Measurements from ENCODE around the gene HRAS. TPM values are rescaled to one million over a fixed set of nuclear protein-coding genes. Genes with fewer than 3 reads are reported as not detected.

The HRAS gene
- total and polyA plus RNA-seq, 2 of the 13 experiments (the other 11 are each of a cell fraction or from before 2014, with no cell fraction given): 32.9 to 50.0 TPM

- no peak for TF ChIP-seq ZNF10 (CRISPR knock-in tag; IDR thresholded peaks at IDR 0.05; ENCODE audit: borderline replicate concordance, low read depth)
- TF ChIP-seq ZNF770 (CRISPR knock-in tag; IDR thresholded peaks at IDR 0.05): peak; percentile 54; the same call in 1 of the 2 replicates
- TF ChIP-seq RFXANK (CRISPR knock-in tag; IDR thresholded peaks at IDR 0.05): no peak
- TF ChIP-seq TARDBP (CRISPR knock-in tag; IDR thresholded peaks at IDR 0.05): no peak
- TF ChIP-seq KLF6 (CRISPR knock-in tag; IDR thresholded peaks at IDR 0.05): no peak
- TF ChIP-seq CBX1 (IDR thresholded peaks at IDR 0.05; ENCODE audit: low read depth): no peak
- peak; percentile 43; the same call in 1 of the 2 replicates for TF ChIP-seq GABPB1 (CRISPR knock-in tag; IDR thresholded peaks at IDR 0.05)
- TF ChIP-seq RXRA (CRISPR knock-in tag; IDR thresholded peaks at IDR 0.05): peak; percentile 43; the same call in 1 of the 2 replicates
- peak; percentile 60; the same call in 1 of the 2 replicates for TF ChIP-seq HNF1B (CRISPR knock-in tag; IDR thresholded peaks at IDR 0.05)
- no peak for TF ChIP-seq ZNF709 (CRISPR knock-in tag; IDR thresholded peaks at IDR 0.05)
- no peak for TF ChIP-seq ZNF609 (CRISPR knock-in tag; IDR thresholded peaks at IDR 0.05; ENCODE audit: borderline replicate concordance)
- TF ChIP-seq RAD21 (CRISPR knock-in tag; IDR thresholded peaks at IDR 0.05): 0 out of 2 replicates have a peak, but pooled peaks have one; percentile 9
- no peak for TF ChIP-seq ZNF746 (CRISPR knock-in tag; IDR thresholded peaks at IDR 0.05)
- TF ChIP-seq CEBPG (CRISPR knock-in tag; IDR thresholded peaks at IDR 0.05): no peak
- no peak for TF ChIP-seq TAF15 (IDR thresholded peaks at IDR 0.05; ENCODE audit: low read depth, low read length, poor library complexity, severe bottlenecking)
- TF ChIP-seq IRX3 (CRISPR knock-in tag; IDR thresholded peaks at IDR 0.05; ENCODE audit: borderline replicate concordance, low read depth): no peak
- peak; percentile 54; the same call in 1 of the 2 replicates for TF ChIP-seq ZFP91 (CRISPR knock-in tag; IDR thresholded peaks at IDR 0.05; ENCODE audit: borderline replicate concordance)
Measured at GRCh38 chr11:534396-535209, 773 bp downstream of the HRAS start (continued).
